Measurements from ENCODE around the gene CALM1. TPM values are rescaled to one million over a fixed set of nuclear protein-coding genes. Genes with fewer than 3 reads are reported as not detected.

The CALM1 gene
- total RNA-seq, 2 donors from 2014 or later = 423 to 503 TPM

DNA sequence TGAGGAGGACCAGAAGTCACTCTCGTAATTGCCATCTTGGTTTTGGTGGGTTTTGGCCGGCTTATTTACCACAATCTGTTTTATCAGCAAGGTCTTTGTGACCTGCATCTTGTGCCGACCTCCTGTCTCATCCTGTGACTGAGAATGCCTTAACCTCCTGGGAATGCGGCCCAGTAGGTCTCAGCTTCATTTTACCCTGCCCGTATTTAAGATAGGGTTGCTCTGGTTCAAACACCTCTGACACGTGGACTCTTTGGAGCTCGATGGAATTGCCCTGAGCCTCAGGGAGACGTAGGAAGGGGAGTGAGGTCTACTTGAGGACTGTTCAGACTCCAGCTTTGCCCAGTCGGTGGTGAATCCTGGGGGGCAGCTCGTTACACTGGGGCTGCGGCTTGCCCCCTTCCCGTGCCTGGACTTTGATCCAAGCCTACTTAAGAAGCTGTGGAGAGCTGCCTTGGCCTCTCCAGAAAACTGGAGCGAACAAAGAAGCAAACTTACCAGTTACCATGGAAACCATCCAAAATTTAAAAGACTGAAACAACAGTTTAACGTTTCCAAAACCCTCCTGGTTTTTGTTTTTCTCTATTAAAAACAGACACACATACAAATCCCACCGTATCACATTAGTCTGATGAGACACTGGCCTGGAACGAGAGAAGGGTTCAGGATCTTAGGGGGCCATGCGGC lies 28.0 kb downstream of the CALM1 start:
- Mint-ChIP-seq H3K9me3 (no peaks in the 10 kb centered on the region), H3K36me3 (ENCODE audit: low read depth) (no peaks in the 10 kb centered on the region), H3K27ac (no peak overlapping the region), H3K27me3 (ENCODE audit: insufficient read depth) (no peaks in the 10 kb centered on the region), H3K4me1 (peaks cover 7% of the 10 kb centered on the region), H3K4me3 (no peak overlapping the region)
- no peaks in the 10 kb centered on the region for H3K9me3 ChIP-seq (ENCODE audit: control insufficient read depth, low read length)
- H3K4me1 ChIP-seq (ENCODE audit: control insufficient read depth, insufficient read depth, low read length) = no peaks in the 10 kb centered on the region
- no peak for DNase-seq
- H3K9ac ChIP-seq (ENCODE audit: extremely low read depth, low read length, poor library complexity, severe bottlenecking) = no peak overlapping the region
- H3K27ac ChIP-seq (ENCODE audit: low read depth, low read length) = no peak overlapping the region
- H3K36me3 ChIP-seq (ENCODE audit: control insufficient read depth, insufficient read depth, low read length) = no peaks in the 10 kb centered on the region
- WGBS, 2 experiments (ENCODE audit: insufficient coverage in 1 of 2, insufficient read length in 1 of 2) = 80 to 83% methylated on average over 12 to 17 of the region's 17 CpGs
- no peak overlapping the region for H3K4me3 ChIP-seq (ENCODE audit: low read length)
- no peaks in the 10 kb centered on the region for H3K27me3 ChIP-seq (ENCODE audit: control insufficient read depth, insufficient read depth, low read length, poor library complexity, severe bottlenecking)
- TF ChIP-seq, protein P1, sequence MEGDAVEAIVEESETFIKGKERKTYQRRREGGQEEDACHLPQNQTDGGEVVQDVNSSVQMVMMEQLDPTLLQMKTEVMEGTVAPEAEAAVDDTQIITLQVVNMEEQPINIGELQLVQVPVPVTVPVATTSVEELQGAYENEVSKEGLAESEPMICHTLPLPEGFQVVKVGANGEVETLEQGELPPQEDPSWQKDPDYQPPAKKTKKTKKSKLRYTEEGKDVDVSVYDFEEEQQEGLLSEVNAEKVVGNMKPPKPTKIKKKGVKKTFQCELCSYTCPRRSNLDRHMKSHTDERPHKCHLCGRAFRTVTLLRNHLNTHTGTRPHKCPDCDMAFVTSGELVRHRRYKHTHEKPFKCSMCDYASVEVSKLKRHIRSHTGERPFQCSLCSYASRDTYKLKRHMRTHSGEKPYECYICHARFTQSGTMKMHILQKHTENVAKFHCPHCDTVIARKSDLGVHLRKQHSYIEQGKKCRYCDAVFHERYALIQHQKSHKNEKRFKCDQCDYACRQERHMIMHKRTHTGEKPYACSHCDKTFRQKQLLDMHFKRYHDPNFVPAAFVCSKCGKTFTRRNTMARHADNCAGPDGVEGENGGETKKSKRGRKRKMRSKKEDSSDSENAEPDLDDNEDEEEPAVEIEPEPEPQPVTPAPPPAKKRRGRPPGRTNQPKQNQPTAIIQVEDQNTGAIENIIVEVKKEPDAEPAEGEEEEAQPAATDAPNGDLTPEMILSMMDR (conservative IDR thresholded peaks at IDR 0.05) = no peak

DNA sequence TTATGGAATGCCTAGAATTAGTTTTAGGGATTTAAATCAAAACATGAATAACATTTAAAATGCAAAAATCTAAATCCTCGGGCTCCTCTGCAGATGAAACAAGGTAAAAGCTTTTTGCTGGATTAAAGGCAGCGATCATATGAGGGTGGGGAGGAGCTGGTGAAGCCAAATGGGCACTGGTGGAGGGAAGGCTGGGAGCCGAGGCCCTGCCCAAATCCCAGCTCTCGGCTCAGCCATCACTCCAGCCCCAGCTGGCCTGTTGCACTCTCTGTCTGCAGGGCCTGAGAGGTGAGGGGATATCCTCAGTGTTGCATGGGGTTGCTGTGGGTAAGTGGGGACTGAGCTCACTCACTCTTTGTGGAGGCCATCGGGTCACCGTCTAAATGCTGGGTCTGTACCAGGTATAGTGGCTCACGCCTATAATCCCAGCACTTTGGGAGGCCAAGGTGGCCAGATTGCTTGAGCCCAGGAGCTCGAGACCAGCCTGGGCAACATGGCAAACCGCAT lies 28.6 kb downstream of the CALM1 start:
- Mint-ChIP-seq H3K27ac (no peak overlapping the region), H3K4me3 (no peak overlapping the region), H3K27me3 (ENCODE audit: insufficient read depth) (no peaks in the 10 kb centered on the region), H3K9me3 (no peaks in the 10 kb centered on the region), H3K36me3 (ENCODE audit: low read depth) (no peaks in the 10 kb centered on the region), H3K4me1 (peaks cover 7% of the 10 kb centered on the region)
- TF ChIP-seq, protein P1 (conservative IDR thresholded peaks at IDR 0.05) = no peak
- no peaks in the 10 kb centered on the region for H3K9me3 ChIP-seq (ENCODE audit: control insufficient read depth, low read length)
- no peak overlapping the region for H3K9ac ChIP-seq (ENCODE audit: extremely low read depth, low read length, poor library complexity, severe bottlenecking)
- no peaks in the 10 kb centered on the region for H3K4me1 ChIP-seq (ENCODE audit: control insufficient read depth, insufficient read depth, low read length)
- H3K27me3 ChIP-seq (ENCODE audit: control insufficient read depth, insufficient read depth, low read length, poor library complexity, severe bottlenecking) = no peaks in the 10 kb centered on the region
- H3K36me3 ChIP-seq (ENCODE audit: control insufficient read depth, insufficient read depth, low read length) = no peaks in the 10 kb centered on the region
- no peak overlapping the region for H3K4me3 ChIP-seq (ENCODE audit: low read length)
- DNase-seq = no peak
- 92 to 100% methylated on average over 3 to 9 of the region's 9 CpGs for WGBS, 2 experiments (ENCODE audit: insufficient coverage in 1 of 2, insufficient read length in 1 of 2)
- no peak overlapping the region for H3K27ac ChIP-seq (ENCODE audit: low read depth, low read length)

DNA sequence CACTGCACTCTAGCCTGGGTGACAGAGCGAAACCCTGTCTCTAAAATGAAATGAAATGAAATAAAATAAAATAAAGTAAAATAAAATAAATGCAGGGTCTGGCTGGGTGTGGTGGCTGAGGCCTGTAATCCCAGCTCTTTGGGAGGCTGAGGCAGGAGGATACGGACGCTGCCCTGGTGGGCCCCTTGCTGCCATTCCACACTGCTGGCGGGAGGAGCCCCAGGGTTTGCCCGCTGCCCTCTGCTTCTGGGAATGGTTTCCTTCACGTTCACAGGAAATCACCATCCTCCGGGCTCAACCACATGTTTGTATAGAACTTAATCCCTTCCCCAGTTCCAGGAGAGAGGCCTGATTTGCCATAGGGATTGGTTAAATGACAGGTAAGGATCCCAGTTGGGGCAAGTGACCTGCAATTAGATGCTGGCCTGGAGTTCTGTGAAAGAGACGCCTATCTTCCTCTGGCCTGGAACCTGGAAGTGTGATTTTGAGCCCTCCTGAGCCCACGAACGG lies 29.3 kb downstream of the CALM1 start:
- H3K9me3 Mint-ChIP-seq = no peaks in the 10 kb centered on the region

More for the DNA sequence above, 29.3 kb downstream of the CALM1 start:
- Histone ChIP-seq H3K27me3 (ENCODE audit: control insufficient read depth, insufficient read depth, low read length, poor library complexity, severe bottlenecking) (no peaks in the 10 kb centered on the region), H3K36me3 (ENCODE audit: control insufficient read depth, insufficient read depth, low read length) (no peaks in the 10 kb centered on the region), H3K27ac (ENCODE audit: low read depth, low read length) (no peak overlapping the region), H3K4me1 (ENCODE audit: control insufficient read depth, insufficient read depth, low read length) (no peaks in the 10 kb centered on the region), H3K4me3 (ENCODE audit: low read length) (no peak overlapping the region), H3K9ac (ENCODE audit: extremely low read depth, low read length, poor library complexity, severe bottlenecking) (no peak overlapping the region), H3K9me3 (ENCODE audit: control insufficient read depth, low read length) (no peaks in the 10 kb centered on the region)
- no peak for DNase-seq
- TF ChIP-seq, protein P1 (conservative IDR thresholded peaks at IDR 0.05) = no peak
- peaks cover 7% of the 10 kb centered on the region for H3K4me1 Mint-ChIP-seq
- no peaks in the 10 kb centered on the region for H3K36me3 Mint-ChIP-seq (ENCODE audit: low read depth)
- 92 to 95% methylated on average over 4 to 9 of the region's 10 CpGs for WGBS, 2 experiments (ENCODE audit: insufficient coverage in 1 of 2, insufficient read length in 1 of 2)
- no peaks in the 10 kb centered on the region for H3K27me3 Mint-ChIP-seq (ENCODE audit: insufficient read depth)
- no peak overlapping the region for H3K27ac Mint-ChIP-seq
- no peak overlapping the region for H3K4me3 Mint-ChIP-seq

Data from endodermal cell (in vitro differentiated cells).